GM21737 (cell line): Measurements from ENCODE around the gene KRT80.

ENCODE experiments used
- ATAC-seq: cut with Tn5 transposase; IDR thresholded peaks from one replicate; pipeline ENCODE4 v1.9.1; 2021; ENCODE audit warnings: mild to moderate bottlenecking, moderate library complexity; ENCODE audit not compliant: unreplicated experiment

The KRT80 gene

GRCh38 chr12:52156757-52157565 lies 34.9 kb downstream of the KRT80 start:
- no peak for ATAC-seq

DNA sequence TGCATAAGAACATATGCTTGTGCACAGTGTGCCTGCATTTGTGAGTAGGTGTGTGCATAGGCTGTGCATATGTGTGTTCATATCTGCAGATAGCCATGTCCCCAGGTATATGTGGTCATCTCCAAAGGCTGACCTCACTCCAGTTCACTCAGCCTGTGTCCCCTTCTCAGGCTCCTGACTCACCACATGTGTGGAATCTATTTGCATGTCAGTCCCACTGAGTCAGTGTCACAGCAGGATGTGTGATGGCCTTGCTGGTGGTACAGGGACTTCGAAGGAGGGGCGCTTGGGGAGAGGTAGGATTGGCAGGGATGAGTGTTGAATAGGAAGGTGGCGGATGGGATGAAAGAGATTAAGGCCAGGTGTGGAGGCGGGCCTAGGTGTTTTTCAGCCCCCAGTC lies 35.5 kb downstream of the KRT80 start:
- no peak for ATAC-seq

DNA sequence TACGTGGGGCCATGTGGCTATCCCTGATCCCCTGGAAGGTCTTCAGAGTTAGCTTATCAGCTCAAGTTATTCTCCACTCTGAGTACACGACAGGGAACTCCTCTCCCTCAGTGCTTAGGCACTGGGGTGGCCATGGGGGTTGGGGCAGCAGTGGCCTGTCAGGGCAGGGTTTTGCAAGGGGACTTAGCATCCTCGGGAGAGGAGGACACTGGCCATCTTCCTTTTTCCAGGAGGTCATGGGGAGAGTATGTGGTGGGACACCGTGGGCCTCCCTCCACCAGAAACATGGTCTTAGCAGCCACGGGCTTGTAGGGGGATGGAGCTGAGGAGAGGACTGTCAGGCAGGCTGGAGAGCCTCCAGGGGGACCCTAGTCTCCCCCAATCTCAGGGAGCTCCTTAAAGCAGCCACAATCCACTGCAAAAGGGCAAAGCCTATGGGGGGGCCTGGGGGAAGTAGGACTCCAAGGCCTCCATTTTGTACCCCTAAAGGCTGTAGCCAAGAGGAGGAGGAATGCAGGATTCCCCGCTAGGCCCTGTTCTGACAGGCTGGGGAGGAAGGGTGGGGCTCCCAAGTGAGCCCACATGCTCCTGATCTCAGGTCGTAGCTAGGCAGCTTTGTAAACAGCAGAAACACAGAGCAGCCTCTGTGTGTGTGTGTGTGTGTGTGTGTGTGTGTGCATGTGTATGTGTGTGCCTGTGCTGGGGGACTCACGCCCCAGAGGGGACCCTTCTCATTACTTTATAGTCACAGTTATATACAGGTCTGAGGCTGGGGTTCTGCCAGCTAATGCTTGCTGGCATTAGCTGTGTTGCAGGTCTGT lies 36.6 kb downstream of the KRT80 start:
- no peak for ATAC-seq

- no peak for ATAC-seq
These were observed 38.9 kb downstream of the KRT80 start for GRCh38 chr12:52152905-52153317.

GRCh38 chr12:52151837-52152783 lies 39.7 kb downstream of the KRT80 start:
- ATAC-seq = no peak

- ATAC-seq = no peak
These were observed 40.5 kb downstream of the KRT80 start for GRCh38 chr12:52151153-52151836.

DNA sequence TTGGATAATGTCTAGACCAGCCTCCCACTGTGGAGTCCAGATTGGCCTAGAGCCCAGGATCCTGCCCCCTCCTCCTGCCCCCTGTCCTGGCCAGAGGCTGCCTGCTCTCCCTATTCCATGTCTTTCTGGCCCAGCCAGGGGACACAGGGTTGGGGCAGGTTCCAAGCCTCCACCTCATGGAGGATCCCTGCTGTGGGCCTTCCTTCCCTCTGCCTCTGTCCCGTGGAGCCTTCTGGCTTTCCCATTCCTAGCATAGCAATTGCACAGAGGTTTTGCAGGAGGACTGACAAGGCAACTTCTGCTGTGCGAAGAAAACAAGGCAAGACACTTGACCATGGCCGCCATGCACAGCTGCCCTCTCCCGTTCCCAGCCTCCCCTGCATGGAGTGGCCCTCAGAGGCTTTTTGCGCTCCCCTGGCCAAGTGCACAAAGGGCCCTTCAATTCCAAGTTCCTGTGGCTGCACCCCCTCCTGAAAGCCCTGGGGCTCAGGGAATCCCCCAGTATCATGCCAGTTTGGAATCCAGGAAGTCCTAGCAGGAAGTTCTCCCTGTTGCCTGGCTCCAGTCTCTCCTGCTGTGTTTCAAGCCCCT lies 42.1 kb downstream of the KRT80 start:
- ATAC-seq = no peak

DNA sequence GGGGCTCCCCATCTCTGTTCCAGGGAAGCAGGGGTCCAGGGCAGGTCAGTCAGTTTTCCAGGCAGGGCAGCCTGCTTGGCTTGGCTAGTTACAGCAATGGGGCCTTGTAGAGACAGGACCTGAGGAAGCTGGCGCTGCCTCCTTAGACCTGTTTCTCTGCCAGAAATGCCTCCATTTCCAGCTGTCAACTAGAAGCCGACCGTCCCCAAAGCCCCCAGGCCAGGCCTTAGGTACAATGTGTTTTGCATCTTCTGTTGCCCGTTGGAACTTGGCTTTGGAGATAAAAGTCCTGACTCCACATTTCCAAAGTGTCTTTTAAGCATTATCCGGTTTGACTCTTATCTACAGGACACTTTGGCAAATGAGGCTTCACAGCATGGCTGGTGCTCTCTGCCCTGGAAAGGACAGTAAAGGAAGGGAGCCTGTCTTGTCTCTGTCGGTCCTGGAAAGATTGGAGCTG lies 42.6 kb downstream of the KRT80 start:
- ATAC-seq = no peak

GRCh38 chr12:52148464-52149181 lies 43.2 kb downstream of the KRT80 start:
- no peak for ATAC-seq

- no peak for ATAC-seq
These were observed 43.8 kb downstream of the KRT80 start for GRCh38 chr12:52147964-52148463.

DNA sequence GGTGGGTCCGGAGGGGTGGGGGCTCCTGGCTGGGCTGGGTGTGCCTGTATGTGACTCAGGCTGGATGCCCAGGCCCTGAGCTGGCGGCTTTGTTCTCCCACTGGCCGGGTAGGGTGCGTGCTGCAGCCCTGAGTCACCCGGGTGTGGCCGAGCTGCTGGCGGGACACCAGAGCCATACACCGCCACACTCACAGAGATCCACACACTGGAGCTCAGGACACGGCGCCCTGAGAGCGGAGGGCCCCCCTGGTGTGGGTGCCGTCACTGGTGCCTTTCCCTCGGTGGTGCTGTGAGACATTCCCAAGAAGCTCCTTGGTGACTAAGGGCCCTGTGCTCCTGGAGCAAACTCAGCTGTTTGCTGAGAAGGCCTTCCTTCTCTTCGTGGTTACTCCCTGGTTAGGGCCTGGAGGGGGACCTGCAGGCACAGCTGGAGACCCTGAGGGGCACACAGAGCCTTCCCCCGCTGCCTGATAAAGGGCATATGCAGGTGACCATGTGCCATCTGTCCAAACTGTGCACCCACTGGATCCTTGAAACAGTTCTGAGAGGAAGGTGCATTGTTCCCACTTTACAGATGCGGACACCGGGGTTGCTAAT lies 44.3 kb downstream of the KRT80 start:
- no peak for ATAC-seq

DNA sequence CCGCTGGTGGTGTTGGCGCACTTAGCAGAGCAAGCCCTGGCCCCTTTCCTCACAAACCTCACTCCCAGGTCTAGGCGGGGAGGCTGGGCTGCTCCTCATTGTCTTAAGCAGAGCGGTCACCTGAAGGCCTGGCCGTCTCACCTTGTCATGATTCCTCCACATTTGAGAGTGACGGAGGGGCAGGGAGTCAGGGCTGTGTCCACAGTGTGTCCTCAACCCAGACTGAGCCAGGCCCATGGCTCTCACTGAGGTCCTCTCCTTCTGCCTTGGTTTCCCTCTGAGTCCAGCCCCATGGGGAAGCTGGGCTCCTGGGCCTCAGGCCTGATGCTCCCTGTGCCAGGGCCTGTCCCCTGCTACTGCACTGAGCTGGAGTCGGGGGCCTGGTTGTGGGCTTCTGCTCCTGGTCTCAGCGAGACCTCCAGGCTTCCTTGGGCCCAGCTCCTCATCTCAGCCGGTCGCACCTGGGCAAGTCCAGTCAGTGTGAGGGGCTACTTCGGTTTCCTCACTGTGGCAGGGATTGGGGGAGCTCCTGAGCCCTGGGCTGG lies 44.9 kb downstream of the KRT80 start:
- no peak for ATAC-seq

- ATAC-seq = no peak
These were observed 45.6 kb downstream of the KRT80 start for GRCh38 chr12:52146089-52146821.

GRCh38 chr12:52145228-52146088 lies 46.4 kb downstream of the KRT80 start:
- ATAC-seq = no peak

DNA sequence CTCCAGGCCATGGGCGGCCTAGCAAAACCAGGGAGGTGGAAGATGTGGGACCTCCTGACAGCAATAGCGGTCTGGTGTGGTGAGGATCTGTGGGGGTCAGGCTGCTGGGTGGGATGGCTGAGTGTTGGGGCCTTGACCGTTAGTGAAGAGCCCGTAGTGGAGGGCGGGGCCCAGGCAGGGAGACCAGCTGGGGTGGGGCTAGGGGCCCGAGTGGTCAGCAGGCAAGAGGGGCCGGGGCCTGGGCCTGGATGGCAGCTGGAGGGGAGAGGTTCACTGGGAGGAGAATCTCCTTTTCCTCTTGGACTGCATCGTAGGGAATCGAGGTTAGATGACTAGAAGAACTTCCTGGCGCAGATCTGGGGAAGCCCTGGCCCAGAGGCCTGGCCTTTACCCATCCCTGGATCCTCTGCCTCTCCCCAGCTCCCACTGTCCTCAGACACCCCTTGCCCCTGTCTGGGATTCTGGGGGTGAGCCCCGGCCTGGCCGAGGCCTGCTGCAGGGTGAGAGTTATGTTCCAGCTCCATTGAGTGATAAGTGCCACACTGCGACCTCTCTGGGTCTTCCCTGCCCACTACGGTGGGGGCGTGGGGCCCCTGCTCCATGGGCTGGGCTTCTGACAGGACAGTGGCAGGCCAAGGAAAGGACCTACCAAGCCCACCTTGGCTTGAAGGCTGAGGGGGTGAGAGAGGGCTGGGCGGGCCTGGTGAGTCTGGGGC lies 47.1 kb downstream of the KRT80 start:
- ATAC-seq = no peak

DNA sequence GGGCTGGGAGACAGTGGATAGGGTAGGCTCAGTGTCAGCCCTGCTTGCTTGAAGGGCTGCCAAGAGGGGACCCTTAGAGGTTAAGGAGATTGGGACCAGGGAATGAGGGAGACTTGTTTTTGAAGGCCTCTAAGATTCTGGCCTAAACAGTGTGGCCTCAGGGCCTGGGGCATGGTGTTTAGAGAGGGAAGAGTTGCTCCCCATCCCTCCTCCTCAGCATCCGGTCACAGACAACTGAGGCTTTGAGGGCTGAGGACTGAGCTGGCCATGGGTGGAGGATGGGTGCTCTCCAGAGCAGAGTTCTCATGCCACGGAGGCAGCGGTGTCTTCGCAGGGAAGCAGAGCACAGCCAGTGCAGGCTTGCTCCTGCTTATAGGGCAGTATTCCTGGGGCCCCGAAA lies 49.4 kb downstream of the KRT80 start:
- no peak for ATAC-seq
